ENCODE results near the gene GNAT3. TPM values are rescaled to one million over a fixed set of nuclear protein-coding genes. Genes with fewer than 3 reads are reported as not detected.

GNAT3 gene
- total RNA-seq, 1 experiment from 2014 or later, result not detected

DNA sequence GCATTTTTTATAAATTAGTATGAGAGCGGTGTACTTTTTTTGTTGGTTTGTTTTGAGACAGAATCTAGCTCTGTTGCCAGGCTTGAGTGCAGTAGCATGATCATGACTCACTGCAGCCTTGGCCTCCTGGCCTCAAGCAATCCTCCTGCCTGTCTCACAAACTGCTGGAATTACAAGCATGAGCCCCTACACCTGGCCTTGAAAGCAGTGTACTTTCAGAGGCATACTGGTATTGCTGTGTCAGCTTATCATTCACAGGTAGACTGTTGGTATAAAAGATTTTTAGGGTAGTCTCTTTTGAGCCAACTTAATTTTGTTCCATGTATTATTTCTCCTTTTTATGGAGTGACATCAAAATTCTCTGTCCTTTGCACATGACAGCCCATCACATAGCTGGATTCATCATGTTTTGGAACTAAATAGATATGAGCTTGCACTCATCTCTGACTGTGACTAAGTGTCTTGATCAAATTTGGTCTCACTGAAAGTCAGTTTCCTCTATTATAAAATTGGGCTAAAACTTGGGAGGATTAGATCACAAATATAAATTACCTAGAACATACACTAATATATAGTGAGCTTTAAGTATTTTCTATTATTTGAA lies 12.4 kb downstream of the GNAT3 start:
- intact Hi-C loops (cut with micrococcal nuclease; ENCODE audit: unreplicated experiment), result no loop called here
- Mint-ChIP-seq H3K4me3 (ENCODE audit: unreplicated experiment) (no peak overlapping the region), H3K27me3 (ENCODE audit: insufficient read depth, unreplicated experiment) (peaks cover 11% of the 10 kb centered on the region), H3K4me1 (ENCODE audit: low read depth, unreplicated experiment) (no peaks in the 10 kb centered on the region), H3K9me3 (ENCODE audit: unreplicated experiment) (no peaks in the 10 kb centered on the region), H3K27ac (ENCODE audit: unreplicated experiment) (no peak overlapping the region), H3K36me3 (ENCODE audit: insufficient read depth, unreplicated experiment) (no peaks in the 10 kb centered on the region)
- BruUV-seq (replicated peaks), result no TSS peak
- Histone ChIP-seq H3K4me3 (ENCODE audit: low read depth, low read length) (no peak overlapping the region), H3K36me3 (ENCODE audit: control insufficient read depth, insufficient read depth, low read length) (no peaks in the 10 kb centered on the region), H3K27me3 (replicated peaks; ENCODE audit: control insufficient read depth, insufficient read depth, low read length) (no peaks in the 10 kb centered on the region), H3K9me3 (no peaks in the 10 kb centered on the region), H3K4me1 (no peaks in the 10 kb centered on the region)
- POLR2A ChIA-PET, result no interaction called here
- peak; percentile 29 to 56 for DNase-seq
- TF ChIP-seq, protein P1, sequence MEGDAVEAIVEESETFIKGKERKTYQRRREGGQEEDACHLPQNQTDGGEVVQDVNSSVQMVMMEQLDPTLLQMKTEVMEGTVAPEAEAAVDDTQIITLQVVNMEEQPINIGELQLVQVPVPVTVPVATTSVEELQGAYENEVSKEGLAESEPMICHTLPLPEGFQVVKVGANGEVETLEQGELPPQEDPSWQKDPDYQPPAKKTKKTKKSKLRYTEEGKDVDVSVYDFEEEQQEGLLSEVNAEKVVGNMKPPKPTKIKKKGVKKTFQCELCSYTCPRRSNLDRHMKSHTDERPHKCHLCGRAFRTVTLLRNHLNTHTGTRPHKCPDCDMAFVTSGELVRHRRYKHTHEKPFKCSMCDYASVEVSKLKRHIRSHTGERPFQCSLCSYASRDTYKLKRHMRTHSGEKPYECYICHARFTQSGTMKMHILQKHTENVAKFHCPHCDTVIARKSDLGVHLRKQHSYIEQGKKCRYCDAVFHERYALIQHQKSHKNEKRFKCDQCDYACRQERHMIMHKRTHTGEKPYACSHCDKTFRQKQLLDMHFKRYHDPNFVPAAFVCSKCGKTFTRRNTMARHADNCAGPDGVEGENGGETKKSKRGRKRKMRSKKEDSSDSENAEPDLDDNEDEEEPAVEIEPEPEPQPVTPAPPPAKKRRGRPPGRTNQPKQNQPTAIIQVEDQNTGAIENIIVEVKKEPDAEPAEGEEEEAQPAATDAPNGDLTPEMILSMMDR (IDR thresholded peaks at IDR 0.05; ENCODE audit: insufficient read depth in 1 of 2, low read depth in 1 of 2, low read length in 1 of 2, severe bottlenecking in 1 of 2, unreplicated experiment in 1 of 2), result no peak
- CTCF ChIA-PET, result no interaction called here

GRCh38 chr7:80498481-80499349 lies 13.1 kb downstream of the GNAT3 start:
- Histone ChIP-seq H3K27me3 (replicated peaks; ENCODE audit: control insufficient read depth, insufficient read depth, low read length) (no peaks in the 10 kb centered on the region), H3K36me3 (ENCODE audit: control insufficient read depth, insufficient read depth, low read length) (no peaks in the 10 kb centered on the region), H3K4me3 (ENCODE audit: low read depth, low read length) (no peak overlapping the region), H3K4me1 (no peaks in the 10 kb centered on the region), H3K9me3 (no peaks in the 10 kb centered on the region)
- BruUV-seq (replicated peaks), result no TSS peak
- TF ChIP-seq, protein P1 (IDR thresholded peaks at IDR 0.05; ENCODE audit: insufficient read depth in 1 of 2, low read depth in 1 of 2, low read length in 1 of 2, severe bottlenecking in 1 of 2, unreplicated experiment in 1 of 2), result no peak
- Mint-ChIP-seq H3K4me3 (ENCODE audit: unreplicated experiment) (no peak overlapping the region), H3K27ac (ENCODE audit: unreplicated experiment) (no peak overlapping the region), H3K9me3 (ENCODE audit: unreplicated experiment) (no peaks in the 10 kb centered on the region), H3K36me3 (ENCODE audit: insufficient read depth, unreplicated experiment) (no peaks in the 10 kb centered on the region), H3K27me3 (ENCODE audit: insufficient read depth, unreplicated experiment) (peaks cover 12% of the 10 kb centered on the region), H3K4me1 (ENCODE audit: low read depth, unreplicated experiment) (no peaks in the 10 kb centered on the region)
- ChIA-PET POLR2A (no interaction called here), CTCF (no interaction called here)
- intact Hi-C loops (cut with micrococcal nuclease; ENCODE audit: unreplicated experiment), result no loop called here
- no peak for DNase-seq

DNA sequence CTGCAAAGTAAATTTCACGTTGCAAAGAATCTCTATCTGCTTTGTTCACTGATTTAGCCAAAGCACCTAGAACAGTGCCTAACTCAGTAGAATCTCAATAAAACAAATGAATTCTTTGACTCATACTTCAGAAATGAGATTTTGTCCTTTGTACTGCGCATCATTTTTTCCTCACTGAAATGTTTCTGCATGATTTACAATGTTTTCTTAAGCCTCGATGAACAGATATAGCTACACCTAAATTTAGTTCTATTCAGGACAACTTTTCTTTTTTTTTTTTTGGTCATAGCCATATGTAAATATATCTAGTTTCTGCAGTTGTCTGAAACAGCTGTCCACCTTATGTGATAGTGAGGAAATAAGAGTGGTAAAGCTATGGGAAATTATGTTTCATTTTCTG lies 15.3 kb downstream of the GNAT3 start:
- H3K27me3 Mint-ChIP-seq (ENCODE audit: insufficient read depth, unreplicated experiment), result peaks cover 6% of the 10 kb centered on the region
- BruUV-seq (replicated peaks), result no TSS peak
- H3K27me3 ChIP-seq (replicated peaks; ENCODE audit: control insufficient read depth, insufficient read depth, low read length), result no peaks in the 10 kb centered on the region

More for the DNA sequence above, 15.3 kb downstream of the GNAT3 start:
- Histone ChIP-seq H3K9me3 (no peaks in the 10 kb centered on the region), H3K4me1 (no peaks in the 10 kb centered on the region), H3K4me3 (ENCODE audit: low read depth, low read length) (no peak overlapping the region), H3K36me3 (ENCODE audit: control insufficient read depth, insufficient read depth, low read length) (no peaks in the 10 kb centered on the region)
- ChIA-PET POLR2A (no interaction called here), CTCF (no interaction called here)
- no peaks in the 10 kb centered on the region for H3K9me3 Mint-ChIP-seq (ENCODE audit: unreplicated experiment)
- H3K27ac Mint-ChIP-seq (ENCODE audit: unreplicated experiment), result no peak overlapping the region
- no peaks in the 10 kb centered on the region for H3K36me3 Mint-ChIP-seq (ENCODE audit: insufficient read depth, unreplicated experiment)
- H3K4me1 Mint-ChIP-seq (ENCODE audit: low read depth, unreplicated experiment), result no peaks in the 10 kb centered on the region
- DNase-seq, result no peak
- TF ChIP-seq, protein P1 (IDR thresholded peaks at IDR 0.05; ENCODE audit: insufficient read depth in 1 of 2, low read depth in 1 of 2, low read length in 1 of 2, severe bottlenecking in 1 of 2, unreplicated experiment in 1 of 2), result no peak
- no peak overlapping the region for H3K4me3 Mint-ChIP-seq (ENCODE audit: unreplicated experiment)
- intact Hi-C loops (cut with micrococcal nuclease; ENCODE audit: unreplicated experiment), result no loop called here
